CD4-positive, alpha-beta T cell (primary cell): Measurements from ENCODE around the gene FAM3A. TPM values are rescaled to one million over a fixed set of nuclear protein-coding genes. Genes with fewer than 3 reads are reported as not detected.

ENCODE experiments used
- ATAC-seq: fragments of 200-7000 bp; cut with Tn5 transposase; one replicate; pipeline ENCODE4 v1.10.0; 2022; ENCODE audit warnings: mild to moderate bottlenecking; ENCODE audit not compliant: poor library complexity
- CTCF ChIA-PET: fragments of 350-600 bp; sonication (Branson Sonifier 250); formaldehyde crosslinking; loops from one replicate; lab custom pipeline; 2021; ENCODE audit warnings: antibody characterized with exemption, inconsistent platforms; lab: Charles Lee
- POLR2A ChIA-PET: fragments of 350-600 bp; sonication (Branson Sonifier 250); formaldehyde crosslinking; loops from one replicate; lab custom pipeline; 2021; ENCODE audit warnings: antibody characterized with exemption, inconsistent platforms; lab: Charles Lee
- DNase-seq, 14 experiments: peaks; one replicate each; pipeline ENCODE4 v3.0.0-alpha.2; 2013 to 2020; ENCODE audit warnings: mixed read lengths in 2 of 14
- H3K27ac ChIP-seq, 2 donors: one replicate each; pipeline versions ENCODE4 v1.5.1 to v1.7.0; 2013; ENCODE audit warnings: low read length in 2 of 2, low read depth in 1 of 2, mild to moderate bottlenecking in 1 of 2
- H3K27me3 ChIP-seq, 2 experiments: 1 replicate in 1 of 2; 2 replicates in 1 of 2; pipeline versions ENCODE4 v1.6.1 to v1.7.0; 2013; ENCODE audit warnings: low read length in 2 of 2, control low read depth in 1 of 2, mild to moderate bottlenecking in 1 of 2, moderate library complexity in 1 of 2; ENCODE audit not compliant: insufficient read depth in 2 of 2, control insufficient read depth in 1 of 2
- H3K36me3 ChIP-seq: one replicate; pipeline ENCODE4 v1.6.1; 2013; ENCODE audit warnings: low read length, control low read depth; ENCODE audit not compliant: insufficient read depth
- H3K4me1 ChIP-seq: one replicate; pipeline ENCODE4 v1.6.1; 2013; ENCODE audit warnings: low read length, control low read depth; ENCODE audit not compliant: insufficient read depth
- H3K4me3 ChIP-seq: one replicate; pipeline ENCODE4 v1.5.1; 2013; ENCODE audit warnings: mild to moderate bottlenecking, low read length, moderate library complexity
- H3K9me3 ChIP-seq, 2 experiments: 1 replicate in 1 of 2; 2 replicates in 1 of 2; pipeline versions ENCODE4 v1.6.1 to v1.7.0; 2013; ENCODE audit warnings: low read length in 2 of 2, mild to moderate bottlenecking in 2 of 2, control low read depth in 1 of 2, moderate library complexity in 1 of 2; ENCODE audit not compliant: control insufficient read depth in 1 of 2, insufficient read depth in 1 of 2
- H3K27ac Mint-ChIP-seq: one replicate; pipeline ENCODE4 v1.8.0; 2020; ENCODE audit warnings: mixed read lengths
- H3K27me3 Mint-ChIP-seq: one replicate; pipeline ENCODE4 v1.8.0; 2021; ENCODE audit warnings: mixed read lengths
- H3K36me3 Mint-ChIP-seq: one replicate; pipeline ENCODE4 v1.8.0; 2021; ENCODE audit warnings: low read depth, mixed read lengths
- H3K4me1 Mint-ChIP-seq: one replicate; pipeline ENCODE4 v1.8.0; 2021; ENCODE audit warnings: low read depth, mixed read lengths
- H3K4me3 Mint-ChIP-seq: one replicate; pipeline ENCODE4 v1.8.0; 2020; ENCODE audit warnings: mild to moderate bottlenecking, mixed read lengths
- H3K9me3 Mint-ChIP-seq: one replicate; pipeline ENCODE4 v1.8.0; 2020; ENCODE audit warnings: mixed read lengths
- CTCF ChIP-seq: fragments of 200-600 bp; IDR thresholded peaks from one replicate; pipeline ENCODE4 v1.8.0; 2022; ENCODE audit warnings: antibody characterized with exemption, mild to moderate bottlenecking
- intact Hi-C, 2 experiments: fragments of 100-400 bp; cut with DNase I in 1 of 2; cut with micrococcal nuclease in 1 of 2; formaldehyde crosslinking; loops; one replicate each; pipeline versions ENCODE4 v1.15.1 to v1.9.0; 2023 to 2025; cut with DNase I, micrococcal nuclease
- total RNA-seq, 174 experiments: library from RNA in 2 of 174; stranded (reverse) in 2 of 174; gene quantifications; one replicate each; pipeline ENCODE4 v1.2.3 and lab custom pipeline; 2021 to 2026

The FAM3A gene
- total RNA-seq, 2 experiments from 2014 or later, result 36.1 to 38.2 TPM

GRCh38 chrX:154465601-154466000 is 50.4 kb downstream of the FAM3A start:
- no peaks in the 10 kb centered on the region for H3K9me3 ChIP-seq
- no peaks in the 10 kb centered on the region for H3K27me3 ChIP-seq
- ChIA-PET CTCF (no interaction called here), POLR2A (no interaction called here)
- H3K4me3 ChIP-seq, result no peak overlapping the region
- TF ChIP-seq CTCF, result no peak
- no peak overlapping the region for H3K27ac ChIP-seq
- H3K36me3 Mint-ChIP-seq, result peaks cover 26% of the 10 kb centered on the region
- H3K4me1 ChIP-seq, result no peaks in the 10 kb centered on the region
- peaks cover 70% of the 10 kb centered on the region for H3K36me3 ChIP-seq
- H3K4me1 Mint-ChIP-seq, result no peaks in the 10 kb centered on the region
- ATAC-seq (no peak), DNase-seq (no peak)
- H3K4me3 Mint-ChIP-seq, result no peak overlapping the region
- intact Hi-C loops, result no loop called here
- H3K9me3 Mint-ChIP-seq, result no peaks in the 10 kb centered on the region
- H3K27me3 Mint-ChIP-seq, result no peaks in the 10 kb centered on the region
- no peak overlapping the region for H3K27ac Mint-ChIP-seq

GRCh38 chrX:154464806-154465365 is 51.1 kb downstream of the FAM3A start:
- Mint-ChIP-seq H3K4me1 (no peaks in the 10 kb centered on the region), H3K36me3 (peaks cover 22% of the 10 kb centered on the region), H3K27me3 (no peaks in the 10 kb centered on the region), H3K9me3 (no peaks in the 10 kb centered on the region), H3K4me3 (no peak overlapping the region), H3K27ac (no peak overlapping the region)
- H3K27ac ChIP-seq, result no peak overlapping the region
- TF ChIP-seq CTCF, result no peak
- ATAC-seq (no peak), DNase-seq (no peak)
- H3K4me3 ChIP-seq, result no peak overlapping the region
- POLR2A ChIA-PET, result no interaction called here
- H3K36me3 ChIP-seq, result peaks cover 63% of the 10 kb centered on the region
- no peaks in the 10 kb centered on the region for H3K9me3 ChIP-seq
- no peaks in the 10 kb centered on the region for H3K27me3 ChIP-seq
- intact Hi-C loops, result no loop called here
- CTCF ChIA-PET, result no interaction called here
- H3K4me1 ChIP-seq, result peaks cover 5% of the 10 kb centered on the region

- intact Hi-C loops, result no loop called here
- no peaks in the 10 kb centered on the region for H3K9me3 Mint-ChIP-seq
- CTCF ChIA-PET, result no interaction called here
Measured at GRCh38 chrX:154463611-154464220, 52.3 kb downstream of the FAM3A start.

More at GRCh38 chrX:154463611-154464220, 52.3 kb downstream of the FAM3A start:
- POLR2A ChIA-PET, result no interaction called here
- Histone ChIP-seq H3K4me1 (peaks cover 15% of the 10 kb centered on the region), H3K4me3 (no peak overlapping the region), H3K9me3 (no peaks in the 10 kb centered on the region), H3K36me3 (peaks cover 59% of the 10 kb centered on the region), H3K27ac (no peak overlapping the region), H3K27me3 (no peaks in the 10 kb centered on the region)
- no peak overlapping the region for H3K4me3 Mint-ChIP-seq
- H3K27me3 Mint-ChIP-seq, result no peaks in the 10 kb centered on the region
- no peak for TF ChIP-seq CTCF
- ATAC-seq (no peak), DNase-seq (no peak)
- peaks cover 6% of the 10 kb centered on the region for H3K4me1 Mint-ChIP-seq
- no peak overlapping the region for H3K27ac Mint-ChIP-seq
- peaks cover 17% of the 10 kb centered on the region for H3K36me3 Mint-ChIP-seq
